Keratinocyte (primary cell): ENCODE results near the gene ZNF462. TPM values are rescaled to one million over a fixed set of nuclear protein-coding genes. Genes with fewer than 3 reads are reported as not detected.

Experiments
- DNase-seq: peaks from one replicate; pipeline ENCODE4 v3.0.0-alpha.2; 2011; ENCODE audit warnings: low read depth, missing footprints, low spot score
- FAIRE-seq: peaks from 2 replicates; lab custom pipeline; 2011; peaks lifted over from hg19 to GRCh38; lab: Jason Lieb, UNC
- H2AFZ ChIP-seq: 2 replicates; pipeline ENCODE4 v1.6.0; 2012; ENCODE audit warnings: low read length, control low read depth, inconsistent platforms; ENCODE audit not compliant: control insufficient read depth
- H3K27ac ChIP-seq: 2 replicates; pipeline ENCODE4 v1.5.1; 2011; ENCODE audit warnings: low read length; ENCODE audit not compliant: control insufficient read depth, insufficient read depth
- H3K27me3 ChIP-seq: 3 replicates; pipeline ENCODE4 v1.6.0; 2011; ENCODE audit warnings: low read length; ENCODE audit not compliant: control insufficient read depth, insufficient read depth; ENCODE audit errors: extremely low read depth
- H3K36me3 ChIP-seq, 2 experiments: 2 replicates in 1 of 2; 3 replicates in 1 of 2; pipeline ENCODE4 v1.5.1; 2011; ENCODE audit warnings: low read length in 2 of 2, mild to moderate bottlenecking in 1 of 2; ENCODE audit not compliant: control insufficient read depth in 2 of 2, insufficient read depth in 2 of 2; ENCODE audit errors: extremely low read depth in 1 of 2
- H3K4me1 ChIP-seq: 3 replicates; pipeline ENCODE4 v1.5.1; 2011; ENCODE audit warnings: low read length; ENCODE audit not compliant: control insufficient read depth, insufficient read depth; ENCODE audit errors: extremely low read depth
- H3K4me2 ChIP-seq: 3 replicates; pipeline ENCODE4 v1.6.0; 2011; ENCODE audit warnings: low read depth, low read length; ENCODE audit not compliant: control insufficient read depth, insufficient read depth; ENCODE audit errors: extremely low read depth
- H3K4me3 ChIP-seq, 3 experiments: fragments of 200-600 bp in 1 of 3; sonication (generic) in 1 of 3; 2 replicates in 2 of 3; 3 replicates in 1 of 3; pipeline ENCODE4 v1.5.1; 2011 to 2016; ENCODE audit warnings: low read length in 3 of 3, mild to moderate bottlenecking in 3 of 3, control low read depth in 2 of 3, inconsistent platforms in 1 of 3, low read depth in 1 of 3, mixed read lengths in 1 of 3, mixed run types in 1 of 3, moderate library complexity in 1 of 3; ENCODE audit not compliant: control insufficient read depth in 2 of 3, insufficient read depth in 2 of 3; ENCODE audit errors: extremely low read depth in 1 of 3
- H3K79me2 ChIP-seq: 2 replicates; pipeline ENCODE4 v1.6.0; 2012; ENCODE audit warnings: low read length; ENCODE audit not compliant: control insufficient read depth, insufficient read depth
- H3K9ac ChIP-seq: 3 replicates; pipeline ENCODE4 v1.6.0; 2011; ENCODE audit warnings: low read length; ENCODE audit not compliant: control insufficient read depth, insufficient read depth; ENCODE audit errors: extremely low read depth
- H3K9me1 ChIP-seq: 3 replicates; pipeline ENCODE4 v1.6.0; 2011; ENCODE audit warnings: low read length; ENCODE audit not compliant: control insufficient read depth, insufficient read depth; ENCODE audit errors: extremely low read depth
- H3K9me3 ChIP-seq: 2 replicates; pipeline ENCODE4 v1.5.1; 2012; ENCODE audit warnings: low read depth, low read length; ENCODE audit not compliant: control insufficient read depth
- H4K20me1 ChIP-seq: 3 replicates; pipeline ENCODE4 v1.6.0; 2011; ENCODE audit warnings: low read length; ENCODE audit not compliant: control insufficient read depth, insufficient read depth; ENCODE audit errors: extremely low read depth
- CTCF ChIP-seq, 3 experiments: IDR thresholded peaks in 1 of 3; conservative IDR thresholded peaks in 1 of 3; optimal IDR thresholded peaks in 1 of 3; 2 replicates in 2 of 3; 3 replicates in 1 of 3; pipeline versions ENCODE3 to v1.5.1; 2011; ENCODE audit warnings: low read length in 3 of 3, mild to moderate bottlenecking in 3 of 3, moderate library complexity in 2 of 3, control low read depth in 1 of 3, inconsistent platforms in 1 of 3; ENCODE audit not compliant: insufficient read depth in 2 of 3; ENCODE audit errors: extremely low read depth in 1 of 3
- EZH2 ChIP-seq: IDR thresholded peaks from one replicate; pipeline ENCODE4 v1.6.1; 2012; ENCODE audit warnings: inconsistent platforms, mild to moderate bottlenecking, low read length, moderate library complexity
- dilution Hi-C: fragments of 300-500 bp; cut with MboI; formaldehyde crosslinking; loops from one replicate; pipeline ENCODE4 v1.7.0; 2020; ENCODE audit warnings: low sequenced_read_pairs; ENCODE audit not compliant: extremely low pct_ligation_motif_present
- polyA plus RNA-seq, 5 experiments: library from polyadenylated mRNA; depleted of rRNA in 3 of 5; stranded (reverse) in 3 of 5; stranded (forward) in 1 of 5; unstranded in 1 of 5; fragments of >200 nt; gene quantifications; 1 replicate in 1 of 5; 2 replicates in 3 of 5; 3 replicates in 1 of 5; pipeline versions ENCODE4 v1.2.1 to v1.2.3, GENCODE V29; 2011 to 2012; ENCODE audit warnings: missing spikeins in 2 of 5, low read depth in 1 of 5, low replicate concordance in 1 of 5

ZNF462 gene
- polyA plus RNA-seq, 1 donor (not counting 4 experiments of a cell fraction or from before 2014, with no cell fraction given): 7.8 TPM

DNA sequence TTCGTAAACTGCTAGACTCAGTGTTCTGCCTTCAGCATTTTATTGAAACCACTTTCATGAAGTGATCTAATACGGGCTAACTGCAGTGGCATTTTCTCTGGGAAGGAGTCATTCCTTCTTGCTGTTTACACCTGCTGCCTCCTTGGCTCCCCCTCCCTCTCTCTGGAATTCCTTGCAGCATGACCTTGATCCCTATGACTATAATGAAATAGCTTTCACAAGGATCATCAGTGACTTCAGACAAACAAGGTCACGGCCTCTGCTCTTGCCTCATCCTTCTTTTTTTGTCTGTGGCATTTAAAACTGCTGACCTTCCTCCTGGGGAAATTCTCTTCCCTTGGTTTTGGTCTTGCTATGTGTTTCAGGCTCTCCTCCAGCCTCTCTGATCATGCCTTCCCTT lies 90.2 kb downstream of the ZNF462 start:
- dilution Hi-C loops: no loop called here
- no peak for TF ChIP-seq CTCF (optimal IDR thresholded peaks at IDR 0.05 in 1 of 3, IDR thresholded peaks at IDR 0.05 in 1 of 3, conservative IDR thresholded peaks at IDR 0.05 in 1 of 3; ENCODE audit: extremely low read depth in 1 of 3, insufficient read depth in 2 of 3, low read length in 3 of 3)
- no peak for TF ChIP-seq EZH2
- Histone ChIP-seq H3K27me3 (no peaks in the 10 kb centered on the region), H3K4me3 (no peak overlapping the region), H4K20me1 (no peaks in the 10 kb centered on the region), H3K4me2 (no peak overlapping the region), H3K9me3 (no peaks in the 10 kb centered on the region), H3K9ac (no peak overlapping the region), H3K79me2 (no peaks in the 10 kb centered on the region), H3K4me1 (peaks cover 8% of the 10 kb centered on the region), H3K9me1 (no peaks in the 10 kb centered on the region), H3K36me3 (peaks cover 0 to 4% of the 10 kb centered on the region in 2 experiments), H2AFZ (no peak overlapping the region), H3K27ac (no peak overlapping the region)
- no peak for FAIRE-seq
- no peak for DNase-seq

GRCh38 chr9:106954558-106954957 lies 91.6 kb downstream of the ZNF462 start:
- Histone ChIP-seq H3K4me3 (no peak overlapping the region), H4K20me1 (no peaks in the 10 kb centered on the region), H3K9ac (no peak overlapping the region), H3K36me3 (peaks cover 0 to 2% of the 10 kb centered on the region in 2 experiments), H2AFZ (no peak overlapping the region), H3K4me2 (no peak overlapping the region), H3K79me2 (no peaks in the 10 kb centered on the region), H3K4me1 (peaks cover 17% of the 10 kb centered on the region), H3K9me3 (no peaks in the 10 kb centered on the region), H3K9me1 (no peaks in the 10 kb centered on the region), H3K27me3 (no peaks in the 10 kb centered on the region), H3K27ac (no peak overlapping the region)
- TF ChIP-seq CTCF (optimal IDR thresholded peaks at IDR 0.05 in 1 of 3, IDR thresholded peaks at IDR 0.05 in 1 of 3, conservative IDR thresholded peaks at IDR 0.05 in 1 of 3; ENCODE audit: extremely low read depth in 1 of 3, insufficient read depth in 2 of 3, low read length in 3 of 3) (no peak), EZH2 (no peak)
- FAIRE-seq (peak; percentile 26), DNase-seq (peak; percentile 21)
- dilution Hi-C loops: no loop called here
